GM21576 (cell line): ENCODE measurements around the gene TMEM205.
"Not testable (repeated sequence)": the region's sequence is repeated elsewhere in the genome, so short reads cannot be mapped to it uniquely, and the experiment has no call there.

Experiments
- ATAC-seq: cut with Tn5 transposase; IDR thresholded peaks from one replicate; pipeline ENCODE4 v1.9.1; 2021; ENCODE audit warnings: mild to moderate bottlenecking, moderate library complexity; ENCODE audit not compliant: unreplicated experiment

The TMEM205 gene

DNA sequence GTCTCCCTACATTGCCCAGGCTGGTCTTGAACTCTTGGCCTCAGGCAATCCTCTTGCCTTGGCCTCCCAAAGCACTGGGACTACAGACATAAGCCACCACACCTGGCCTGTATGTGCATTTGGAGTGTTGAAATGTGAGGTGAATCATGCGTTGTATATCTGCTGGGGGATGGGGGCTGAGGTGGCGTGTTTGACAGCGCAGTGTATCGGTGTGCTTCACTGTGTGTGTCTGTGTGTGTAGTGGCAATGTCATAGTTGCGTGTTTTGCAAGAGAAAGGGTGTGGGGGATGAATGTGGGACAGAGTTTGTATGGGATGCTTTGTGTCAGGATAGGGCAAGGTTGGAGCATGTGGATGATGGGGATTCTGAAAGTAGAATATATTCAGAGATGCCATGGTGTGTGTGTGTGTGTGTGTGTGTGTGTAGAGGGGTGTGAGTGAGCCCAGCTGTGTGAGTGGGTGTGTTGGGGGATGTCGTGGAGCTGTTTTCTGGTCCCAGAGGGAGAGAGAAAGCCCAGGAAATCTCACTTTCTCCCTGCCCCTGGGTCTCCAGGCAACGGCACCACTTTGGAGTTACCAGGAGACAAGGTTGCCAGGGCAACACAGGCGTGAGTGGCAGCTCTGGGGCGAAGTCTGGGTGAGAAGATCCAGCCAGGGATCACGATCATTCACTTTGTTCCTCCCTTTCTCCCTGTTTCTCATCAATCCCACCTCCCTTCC is 27.3 kb upstream of the TMEM205 start:
- ATAC-seq: no peak

DNA sequence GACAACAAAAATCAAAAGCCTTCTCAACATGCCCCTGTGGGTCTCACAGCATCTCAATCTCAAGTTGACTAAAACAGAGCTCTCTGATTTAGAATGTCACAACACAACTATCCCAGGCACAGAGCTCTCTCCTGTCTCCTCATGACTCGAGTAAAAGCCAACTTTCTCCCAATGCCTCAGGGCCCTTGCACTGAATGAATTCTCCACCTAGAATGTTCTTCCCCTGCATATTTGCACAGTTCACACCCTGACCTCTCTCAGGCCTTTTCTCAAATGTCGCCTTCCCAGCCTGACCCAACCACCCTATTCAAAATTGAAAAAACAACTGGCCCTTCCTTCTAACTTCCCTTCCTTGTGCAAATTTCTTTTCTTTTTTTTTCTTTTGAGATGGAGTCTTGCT is 24.7 kb upstream of the TMEM205 start:
- no peak for ATAC-seq

- ATAC-seq: no peak
Observed at GRCh38 chr19:11367528-11367927, 21.5 kb upstream of the TMEM205 start.

DNA sequence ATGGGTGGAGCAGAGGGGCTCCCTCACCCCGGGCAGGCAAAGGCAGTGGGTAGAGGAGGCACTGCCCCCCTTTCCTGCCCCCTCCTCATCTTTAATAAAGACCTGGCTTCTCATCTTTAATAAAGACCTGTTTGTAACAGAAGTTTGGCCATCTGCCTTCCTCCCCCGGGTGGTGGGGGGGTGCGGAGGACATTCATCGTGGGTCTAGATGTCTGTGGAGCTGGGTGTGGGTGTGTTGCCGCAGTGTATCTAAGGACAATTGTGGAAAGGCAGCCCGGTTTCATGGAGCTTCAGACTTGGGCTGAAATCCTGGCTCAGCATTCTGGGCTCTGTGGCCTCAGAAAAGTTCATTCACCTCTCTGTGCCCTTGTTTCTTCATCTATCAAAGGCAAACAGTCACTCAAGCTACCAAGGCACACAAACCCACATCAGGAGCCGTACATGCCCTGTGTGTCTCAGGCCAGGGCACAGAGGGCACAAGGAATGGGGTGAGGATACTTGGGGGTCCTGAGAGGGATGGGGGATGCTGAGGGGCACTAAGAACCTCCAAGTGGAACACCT is 19.6 kb upstream of the TMEM205 start:
- no peak for ATAC-seq

- no peak for ATAC-seq
Observed at GRCh38 chr19:11364935-11365334, 18.9 kb upstream of the TMEM205 start.

DNA sequence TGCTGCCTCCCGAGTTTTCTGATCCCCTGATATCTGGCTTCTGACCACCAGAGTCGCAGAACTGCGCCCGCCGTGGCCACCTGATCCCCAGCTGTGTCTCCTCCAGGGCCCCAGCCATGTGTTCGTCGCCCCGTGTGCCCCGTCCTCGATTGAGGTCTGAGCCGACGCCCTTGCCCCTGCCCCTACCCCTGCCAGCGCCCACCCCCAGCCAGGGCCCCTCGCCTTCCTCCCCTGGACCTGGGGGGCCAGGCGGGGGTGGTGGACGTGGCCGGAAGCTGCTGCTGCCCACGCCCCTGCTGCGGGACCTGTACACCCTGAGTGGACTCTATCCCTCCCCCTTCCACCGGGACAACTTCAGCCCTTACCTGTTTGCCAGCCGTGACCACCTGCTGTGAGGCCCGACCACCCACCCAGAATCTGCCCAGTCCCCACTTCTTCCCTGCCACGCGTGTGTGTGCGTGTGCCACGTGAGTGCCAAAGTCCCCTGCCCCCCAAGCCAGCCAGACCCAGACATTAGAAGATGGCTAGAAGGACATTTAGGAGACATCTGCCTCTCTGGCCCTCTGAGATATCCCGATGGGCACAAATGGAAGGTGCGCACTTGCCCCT is 18.3 kb upstream of the TMEM205 start:
- no peak for ATAC-seq

- no peak for ATAC-seq
Observed at GRCh38 chr19:11363881-11364280, 17.8 kb upstream of the TMEM205 start.

DNA sequence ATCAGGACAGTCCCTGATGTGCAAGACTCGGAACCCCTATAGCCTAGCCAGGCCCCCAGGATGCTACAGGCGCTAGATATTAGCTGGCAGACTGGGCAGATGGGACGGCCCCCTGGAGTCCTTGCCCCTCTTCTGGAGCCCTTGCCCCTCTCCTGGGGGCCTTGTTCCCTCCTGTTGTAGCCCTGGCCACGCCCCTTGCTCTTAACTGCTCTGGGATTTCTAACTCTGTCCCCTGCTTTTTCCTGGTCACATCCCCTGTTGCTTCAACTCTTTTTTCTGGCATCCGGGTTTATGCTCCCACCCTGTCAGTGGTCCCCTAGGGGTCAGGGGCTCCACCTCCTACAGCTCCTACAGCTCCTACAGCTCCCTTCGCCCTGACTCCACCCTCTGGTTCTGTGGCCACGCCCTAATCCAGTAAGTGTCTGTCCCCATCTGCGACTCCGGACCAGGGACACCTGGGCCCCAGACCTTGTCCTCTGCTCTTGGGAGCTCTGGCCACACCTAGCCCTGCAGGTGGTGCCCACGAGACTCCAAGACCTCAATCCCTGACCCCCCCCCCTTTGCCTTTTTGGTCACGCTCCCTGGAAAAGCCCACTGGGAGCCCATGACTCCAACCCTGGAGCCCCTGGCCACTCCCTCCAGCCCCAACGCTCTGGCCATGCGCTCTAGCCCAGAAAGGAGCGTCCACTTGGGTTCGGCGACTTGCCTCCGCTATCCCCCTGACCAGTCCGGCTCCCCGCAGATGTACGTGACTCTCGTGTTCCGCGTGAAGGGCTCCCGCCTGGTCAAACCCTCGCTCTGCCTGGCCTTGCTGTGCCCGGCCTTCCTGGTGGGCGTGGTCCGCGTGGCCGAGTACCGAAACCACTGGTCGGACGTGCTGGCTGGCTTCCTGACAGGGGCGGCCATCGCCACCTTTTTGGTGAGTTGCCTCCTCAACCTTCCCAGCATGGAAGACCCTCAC is 16.0 kb upstream of the TMEM205 start:
- no peak for ATAC-seq

GRCh38 chr19:11361037-11361770 is 15.1 kb upstream of the TMEM205 start:
- ATAC-seq: no peak

DNA sequence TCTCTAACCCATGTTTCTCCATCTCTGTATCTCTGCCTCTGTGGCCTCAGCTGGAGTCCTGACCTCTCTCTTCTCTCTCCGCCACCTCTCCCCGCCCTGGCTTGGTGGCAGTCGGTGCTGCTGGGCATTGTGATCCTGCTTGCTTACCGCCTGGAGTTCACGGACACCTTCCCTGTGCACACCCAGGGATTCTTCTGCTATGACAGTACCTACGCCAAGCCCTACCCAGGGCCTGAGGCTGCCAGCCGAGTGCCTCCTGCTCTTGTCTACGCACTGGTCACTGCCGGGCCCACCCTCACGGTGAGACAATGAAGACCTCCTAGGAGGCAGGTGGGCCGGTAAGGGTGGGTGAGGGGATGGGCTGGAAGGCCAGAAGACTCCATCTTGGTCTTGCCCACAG is 13.4 kb upstream of the TMEM205 start:
- no peak for ATAC-seq

DNA sequence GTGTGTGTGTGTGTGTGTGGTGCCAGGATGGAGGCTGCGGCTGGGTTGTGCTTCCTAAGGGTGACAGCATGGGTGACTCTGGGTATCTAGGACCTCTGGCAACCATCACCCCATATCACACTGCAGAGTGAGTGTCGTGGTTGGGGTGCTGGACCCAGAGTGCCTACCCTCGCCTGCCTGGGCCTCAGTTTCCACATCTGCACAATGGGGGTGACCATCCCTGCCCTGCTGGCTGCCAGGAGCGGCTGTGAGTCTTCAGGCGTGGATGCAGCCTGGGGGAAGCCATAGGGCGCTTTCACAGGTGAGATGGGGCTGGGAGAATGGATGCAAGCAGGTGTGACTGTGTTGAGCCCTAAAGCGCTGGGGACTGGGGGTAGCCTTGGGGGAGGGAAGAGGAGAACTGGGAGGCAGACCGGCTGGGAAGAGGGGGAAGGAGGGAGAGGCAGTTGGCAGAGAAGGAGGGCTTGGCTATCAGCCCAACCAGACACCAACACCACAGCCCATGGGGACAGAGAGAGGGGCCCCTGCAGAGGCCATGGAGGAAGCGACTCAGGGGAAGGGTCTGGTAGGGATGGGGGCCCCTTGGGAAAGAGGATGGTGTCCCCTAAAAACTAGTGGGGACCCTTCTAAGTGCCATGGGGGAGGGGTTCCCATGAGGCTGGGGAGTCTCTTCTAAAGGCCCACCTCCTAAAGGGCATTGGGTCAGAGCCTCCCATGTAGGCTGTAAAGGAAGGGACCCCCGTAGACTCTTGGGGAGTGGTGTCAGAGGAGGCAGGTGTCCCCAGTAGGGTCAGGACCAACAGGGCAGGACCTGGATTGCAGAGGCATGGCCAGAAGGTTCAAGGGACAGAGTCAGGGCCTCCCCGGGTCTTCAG is 10.8 kb upstream of the TMEM205 start:
- ATAC-seq: no peak

- ATAC-seq: no peak
Observed at GRCh38 chr19:11356074-11356397, 10.0 kb upstream of the TMEM205 start.

DNA sequence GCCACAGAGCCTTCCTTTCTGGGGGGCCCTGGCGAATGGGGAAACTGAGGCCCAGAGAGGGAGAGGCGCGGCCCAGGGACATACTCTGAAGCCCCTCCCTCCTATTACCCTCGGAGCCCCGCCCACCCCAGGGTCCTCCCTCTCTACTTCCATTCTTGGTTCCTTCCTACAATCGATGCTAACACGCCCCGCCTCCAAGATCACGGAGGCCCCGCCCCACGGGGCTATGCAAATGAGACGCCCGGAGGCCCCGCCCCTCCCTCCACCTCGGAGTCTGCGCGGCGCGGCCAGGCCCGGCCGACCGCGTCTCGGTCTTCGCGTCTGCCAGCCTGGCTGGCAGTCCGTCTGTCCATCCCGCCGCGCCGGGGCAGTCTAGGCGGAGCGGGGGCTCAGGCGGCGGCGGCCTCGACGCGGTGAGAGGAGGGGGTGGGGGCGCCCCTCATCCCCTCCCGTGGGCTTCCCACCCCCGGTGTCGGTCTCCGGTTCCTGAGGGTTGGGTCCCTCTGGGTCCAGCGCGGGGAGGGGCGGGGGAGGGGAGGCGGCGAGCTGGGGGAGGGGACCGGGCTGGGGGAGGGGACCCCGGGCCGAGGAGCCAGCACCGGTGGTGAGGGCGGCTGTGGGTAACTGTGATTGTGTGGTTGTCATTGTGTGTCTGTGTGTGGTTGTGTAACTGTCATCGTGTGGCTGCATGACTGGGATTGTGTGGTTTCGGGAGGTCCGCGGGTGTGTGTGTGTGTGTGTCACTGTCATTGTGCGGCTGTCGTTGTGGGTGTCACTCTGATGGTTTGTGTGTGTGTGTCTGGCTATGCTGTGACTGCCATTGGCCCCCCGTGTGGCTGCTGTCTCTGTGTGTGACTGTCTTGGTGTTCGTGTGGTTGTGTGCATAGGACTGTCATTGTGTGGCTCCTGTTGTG is 9.3 kb upstream of the TMEM205 start, which contains the start of gene PLPPR2:
TSS of gene PLPPR2 (plus strand) at position 273 of the 914 bp plus-strand sequence. CDS start 2,242 bp downstream, outside the sequence.
- no peak for ATAC-seq

DNA sequence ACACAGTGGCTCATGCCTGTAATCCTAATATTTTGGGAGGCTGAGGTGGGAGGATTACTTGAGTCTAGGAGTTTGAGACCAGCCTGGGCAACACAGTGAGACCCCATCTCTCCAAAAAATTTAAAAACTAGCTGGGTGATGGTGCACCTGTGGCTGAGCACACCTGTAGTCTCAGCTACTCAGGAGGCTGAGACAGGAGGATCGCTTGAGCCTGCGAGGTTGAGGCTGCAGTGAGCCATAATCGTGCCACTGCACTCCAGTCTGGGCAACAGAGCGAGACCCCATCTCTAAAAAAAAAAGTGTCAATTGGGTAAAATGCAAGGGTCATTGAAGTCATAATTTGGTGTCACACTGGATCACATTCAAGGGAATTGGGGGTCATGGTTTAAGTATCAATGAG is 8.0 kb upstream of the TMEM205 start:
- not testable (repeated sequence) for ATAC-seq

DNA sequence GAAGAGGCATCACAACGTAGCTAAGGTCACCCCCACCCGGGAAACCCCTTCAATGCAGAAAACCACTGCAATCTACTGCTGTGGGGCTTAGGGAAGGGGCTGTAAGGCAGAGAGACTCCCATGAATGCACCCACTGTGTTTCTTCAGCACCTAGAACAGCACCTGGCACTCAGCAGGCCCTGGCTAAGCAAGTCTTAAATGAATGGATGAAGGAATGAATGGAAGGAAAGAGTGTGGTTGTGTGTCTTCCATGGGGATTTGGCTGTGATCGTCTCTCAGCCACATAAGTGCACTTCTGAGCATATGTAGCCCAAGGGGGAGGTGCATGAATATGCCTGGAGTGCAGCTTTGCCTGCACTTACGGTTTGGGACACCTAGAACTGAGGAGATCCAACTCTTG is 3.1 kb upstream of the TMEM205 start:
- no peak for ATAC-seq

GRCh38 chr19:11347546-11348039 is 1.5 kb upstream of the TMEM205 start:
- ATAC-seq: no peak

DNA sequence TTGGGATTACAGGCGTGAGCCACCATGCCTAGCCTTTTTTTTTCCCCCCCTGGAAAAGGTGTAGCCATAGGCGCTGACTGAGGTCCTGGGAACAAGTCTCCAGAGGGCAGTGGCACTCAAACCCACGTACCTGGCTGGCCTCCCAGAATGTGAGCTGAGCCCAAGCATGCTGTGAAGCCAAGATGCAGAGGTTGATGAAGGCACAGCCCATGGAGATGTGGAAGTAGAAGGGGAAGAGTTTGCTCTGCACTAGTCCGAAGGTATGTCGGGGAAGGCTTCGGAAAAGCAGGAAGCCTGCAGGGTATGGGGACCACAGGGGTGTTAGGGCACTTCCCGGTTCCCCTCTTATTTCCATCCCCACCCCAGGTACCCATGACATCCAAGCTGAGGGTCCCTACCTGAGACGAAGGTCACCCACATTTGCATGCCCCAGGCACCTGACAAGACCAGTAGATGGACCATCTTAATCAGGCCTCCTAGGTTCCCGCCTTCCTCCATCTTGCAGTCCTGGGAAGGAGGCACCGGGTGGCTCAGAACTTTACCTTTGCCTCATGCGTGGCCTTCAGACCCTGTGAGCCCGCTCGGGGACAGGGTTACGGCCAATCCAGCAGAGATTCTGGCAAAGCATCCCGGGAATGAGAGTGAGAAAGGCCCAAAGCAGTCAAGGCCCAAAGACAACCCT is 805 bp downstream of the TMEM205 start:
- no peak for ATAC-seq

DNA sequence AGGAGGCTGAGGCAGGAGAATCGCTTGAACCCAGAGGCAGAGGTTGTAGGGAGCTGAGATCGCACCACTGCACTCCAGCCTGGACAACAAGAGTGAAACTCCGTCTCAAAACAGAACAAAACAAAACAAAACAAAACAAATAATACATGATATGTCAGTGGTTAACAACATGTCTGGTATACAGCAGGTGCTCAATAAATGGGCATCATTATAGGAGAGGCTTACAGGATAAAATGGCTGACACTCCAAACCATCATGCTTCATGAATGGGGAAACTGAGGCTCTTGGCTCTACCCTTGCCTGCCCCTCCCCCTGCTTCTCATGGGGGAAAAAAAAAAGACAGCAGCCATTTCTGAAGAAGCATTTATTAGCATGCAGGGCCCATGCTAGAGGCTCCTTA is 3.6 kb downstream of the TMEM205 start:
- no peak for ATAC-seq
